ENCODE data around the gene SMIM10L2A. TPM values are rescaled to one million over a fixed set of nuclear protein-coding genes. Genes with fewer than 3 reads are reported as not detected.

Gene SMIM10L2A
- total RNA-seq, 1 experiment from 2014 or later: 18.3 TPM

- Histone ChIP-seq H3K18ac (ENCODE audit: insufficient read length, low read depth, low read length) (no peak overlapping the region), H3K9me3 (ENCODE audit: control insufficient read depth, low read depth, low read length) (peaks cover 14% of the 10 kb centered on the region), H4K8ac (replicated peaks; ENCODE audit: insufficient read length, low read depth, low read length) (no peak overlapping the region), H2AFZ (ENCODE audit: low read length) (no peak overlapping the region), H4K5ac (ENCODE audit: insufficient read length, low read depth, low read length) (no peak overlapping the region), H2BK120ac (ENCODE audit: low read depth, low read length, poor library complexity, severe bottlenecking) (no peak overlapping the region), H4K91ac (ENCODE audit: insufficient read length, low read depth, low read length) (no peak overlapping the region), H3K79me1 (ENCODE audit: insufficient read depth, low read depth, low read length, poor library complexity, severe bottlenecking) (no peaks in the 10 kb centered on the region), H3K14ac (ENCODE audit: insufficient read depth, low read length) (no peak overlapping the region), H3K4me2 (ENCODE audit: insufficient read depth, insufficient read length, low read length) (no peak overlapping the region), H2BK12ac (ENCODE audit: insufficient read length, low read depth, low read length) (no peak overlapping the region), H3K79me2 (ENCODE audit: insufficient read depth, low read length) (no peaks in the 10 kb centered on the region), H3K23ac (ENCODE audit: insufficient read length, low read depth, low read length) (no peak overlapping the region), H2BK5ac (ENCODE audit: insufficient read length, low read length) (no peak overlapping the region), H2BK20ac (ENCODE audit: low read depth, low read length, poor library complexity, severe bottlenecking) (no peak overlapping the region), H3K23me2 (ENCODE audit: insufficient read length, low read depth, low read length, poor library complexity, severe bottlenecking) (no peaks in the 10 kb centered on the region), H3K4me1 (ENCODE audit: insufficient read depth, low read length) (no peaks in the 10 kb centered on the region), H3K27ac (ENCODE audit: insufficient read length, low read depth, low read length) (no peak overlapping the region), H2AK5ac (ENCODE audit: insufficient read length, low read length) (no peak overlapping the region), H3K4ac (ENCODE audit: low read depth, low read length) (no peak overlapping the region), H3K56ac (ENCODE audit: insufficient read length, low read depth, low read length) (no peak overlapping the region), H2BK15ac (ENCODE audit: low read depth, low read length) (no peak overlapping the region), H3T11ph (ENCODE audit: low read length) (no peak overlapping the region), H4K20me1 (ENCODE audit: control insufficient read depth, insufficient read depth, insufficient read length) (no peaks in the 10 kb centered on the region), H3K27me3 (ENCODE audit: insufficient read depth, low read length) (no peaks in the 10 kb centered on the region), H3K9ac (ENCODE audit: extremely low read depth, insufficient read length, low read length) (no peak overlapping the region)
- TF ChIP-seq CTCF (conservative IDR thresholded peaks at IDR 0.05): no peak
- Mint-ChIP-seq H3K27ac (no peak overlapping the region), H3K4me3 (no peak overlapping the region), H3K9me3 (peaks cover 68 to 76% of the 10 kb centered on the region in 2 experiments), H3K36me3 (ENCODE audit: insufficient read depth in 1 of 3, low read depth in 3 of 3) (peaks cover 2 to 29% (median 12%) of the 10 kb centered on the region in 3 experiments), H3K27me3 (ENCODE audit: low read depth) (peaks cover 10% of the 10 kb centered on the region), H3K4me1 (peaks cover 8 to 11% of the 10 kb centered on the region in 2 experiments)
- DNase-seq: no peak
Observed at GRCh38 chrX:135431886-135432285, 10.1 kb downstream of the SMIM10L2A start.
